Mesothelial cell of epicardium (in vitro differentiated cells): ENCODE measurements around the gene ADGRL3. TPM values are rescaled to one million over a fixed set of nuclear protein-coding genes. Genes with fewer than 3 reads are reported as not detected.

Experiments
- DNase-seq, 2 experiments: peaks; one replicate each; pipeline ENCODE4 v3.0.0; 2021; ENCODE audit warnings: low spot score in 2 of 2; ENCODE audit not compliant: unreplicated experiment in 2 of 2
- H3K27ac Mint-ChIP-seq: 2 replicates; pipeline ENCODE4 v1.8.0; 2021; ENCODE audit warnings: mixed read lengths
- H3K27me3 Mint-ChIP-seq: 2 replicates; pipeline ENCODE4 v1.8.0; 2021; ENCODE audit warnings: low read depth, mixed read lengths
- H3K36me3 Mint-ChIP-seq: 2 replicates; pipeline ENCODE4 v1.8.0; 2021; ENCODE audit warnings: mixed read lengths
- H3K4me1 Mint-ChIP-seq: 2 replicates; pipeline ENCODE4 v1.8.0; 2021; ENCODE audit warnings: mixed read lengths
- H3K4me3 Mint-ChIP-seq: 2 replicates; pipeline ENCODE4 v1.8.0; 2021; ENCODE audit warnings: mild to moderate bottlenecking, moderate library complexity, mixed read lengths
- H3K9me3 Mint-ChIP-seq: 2 replicates; pipeline ENCODE4 v1.8.0; 2021; ENCODE audit warnings: mixed read lengths
- CTCF ChIP-seq: fragments of 200-600 bp; sonication (generic); IDR thresholded peaks from one replicate; pipeline ENCODE4 v1.5.0; 2021; ENCODE audit warnings: antibody characterized with exemption; ENCODE audit not compliant: unreplicated experiment
- total RNA-seq: library from RNA; stranded (reverse); gene quantifications from 3 replicates; pipeline ENCODE4 v1.2.1, GENCODE V29; 2021

Gene ADGRL3
- total RNA-seq, 1 donor from 2014 or later = 68.3 TPM

- DNase-seq = no peak
- TF ChIP-seq CTCF = no peak
- no peak overlapping the region for H3K4me3 Mint-ChIP-seq
- no peaks in the 10 kb centered on the region for H3K27me3 Mint-ChIP-seq
- peaks cover 40% of the 10 kb centered on the region for H3K4me1 Mint-ChIP-seq
- H3K9me3 Mint-ChIP-seq = no peaks in the 10 kb centered on the region
- H3K27ac Mint-ChIP-seq = no peak overlapping the region
- H3K36me3 Mint-ChIP-seq = peaks cover 9% of the 10 kb centered on the region
Measured at GRCh38 chr4:61210186-61210939, 10.2 kb downstream of the ADGRL3 start.

- no peak for TF ChIP-seq CTCF
- no peaks in the 10 kb centered on the region for H3K9me3 Mint-ChIP-seq
- H3K4me3 Mint-ChIP-seq = no peak overlapping the region
- no peak overlapping the region for H3K27ac Mint-ChIP-seq
- no peak for DNase-seq
- no peaks in the 10 kb centered on the region for H3K27me3 Mint-ChIP-seq
- peaks cover 36% of the 10 kb centered on the region for H3K4me1 Mint-ChIP-seq
- peaks cover 7% of the 10 kb centered on the region for H3K36me3 Mint-ChIP-seq
Measured at GRCh38 chr4:61211781-61212180, 11.7 kb downstream of the ADGRL3 start.

- H3K27me3 Mint-ChIP-seq = no peaks in the 10 kb centered on the region
- peaks cover 36% of the 10 kb centered on the region for H3K4me1 Mint-ChIP-seq
- peak overlapping the region; percentile 60 for H3K27ac Mint-ChIP-seq
Measured at GRCh38 chr4:61212788-61213187, 12.7 kb downstream of the ADGRL3 start.

GRCh38 chr4:61214680-61215079 is 14.6 kb downstream of the ADGRL3 start:
- H3K36me3 Mint-ChIP-seq = no peaks in the 10 kb centered on the region
- no peak for DNase-seq
- H3K9me3 Mint-ChIP-seq = no peaks in the 10 kb centered on the region
- no peak overlapping the region for H3K27ac Mint-ChIP-seq
- H3K27me3 Mint-ChIP-seq = no peaks in the 10 kb centered on the region
- H3K4me3 Mint-ChIP-seq = no peak overlapping the region
- peaks cover 36% of the 10 kb centered on the region for H3K4me1 Mint-ChIP-seq
- no peak for TF ChIP-seq CTCF

More at GRCh38 chr4:61212788-61213187, 12.7 kb downstream of the ADGRL3 start:
- TF ChIP-seq CTCF = no peak
- no peak for DNase-seq
- Mint-ChIP-seq H3K9me3 (no peaks in the 10 kb centered on the region), H3K4me3 (no peak overlapping the region), H3K36me3 (peaks cover under 1% of the 10 kb centered on the region)

- Mint-ChIP-seq H3K27ac (no peak overlapping the region), H3K4me3 (no peak overlapping the region), H3K36me3 (no peaks in the 10 kb centered on the region), H3K27me3 (no peaks in the 10 kb centered on the region), H3K4me1 (peaks cover 31% of the 10 kb centered on the region), H3K9me3 (no peaks in the 10 kb centered on the region)
- DNase-seq = no peak
- TF ChIP-seq CTCF = no peak
Measured at GRCh38 chr4:61217222-61217621, 17.1 kb downstream of the ADGRL3 start.
